WERI-Rb-1 (cell line): Measurements from ENCODE around the gene ZNF346.

Source experiments
- DNase-seq: peaks from one replicate; pipeline ENCODE4 v3.0.0-alpha.2; 2020
- H3K27ac ChIP-seq: fragments of 250-450 bp; sonication (Bioruptor Pico); 2 replicates; pipeline ENCODE4 v1.5.1; 2020; ENCODE audit warnings: mild to moderate bottlenecking, moderate library complexity
- H3K27me3 ChIP-seq: fragments of 250-450 bp; sonication (Bioruptor Pico); 2 replicates; pipeline ENCODE4 v1.5.1; 2021; ENCODE audit warnings: mild to moderate bottlenecking, low read depth, moderate library complexity; ENCODE audit not compliant: insufficient read depth, severe bottlenecking
- H3K36me3 ChIP-seq: fragments of 250-450 bp; sonication (Bioruptor Pico); 2 replicates; pipeline ENCODE4 v1.5.1; 2020; ENCODE audit warnings: mild to moderate bottlenecking, moderate library complexity
- H3K4me3 ChIP-seq: 2 replicates; pipeline ENCODE4 v1.5.1; 2011; ENCODE audit warnings: low read depth, mild to moderate bottlenecking, control low read depth, low read length
- H3K9me3 ChIP-seq: fragments of 250-450 bp; sonication (Bioruptor Pico); 2 replicates; pipeline ENCODE4 v1.5.1; 2021; ENCODE audit warnings: mild to moderate bottlenecking, moderate library complexity; ENCODE audit not compliant: severe bottlenecking
- CTCF ChIP-seq: IDR thresholded peaks from 2 replicates; pipeline ENCODE4 v1.5.1; 2011; ENCODE audit warnings: low read depth, mild to moderate bottlenecking, control low read depth, inconsistent platforms, low read length

The ZNF346 gene

GRCh38 chr5:177079606-177080005, 57.1 kb downstream of the ZNF346 start:
- Histone ChIP-seq H3K36me3 (no peaks in the 10 kb centered on the region), H3K27me3 (no peaks in the 10 kb centered on the region), H3K4me3 (no peak overlapping the region), H3K27ac (no peak overlapping the region), H3K9me3 (no peaks in the 10 kb centered on the region)
- DNase-seq, result no peak
- no peak for TF ChIP-seq CTCF

GRCh38 chr5:177080265-177080664, 57.8 kb downstream of the ZNF346 start:
- Histone ChIP-seq H3K27me3 (no peaks in the 10 kb centered on the region), H3K9me3 (no peaks in the 10 kb centered on the region), H3K27ac (no peak overlapping the region), H3K4me3 (no peak overlapping the region), H3K36me3 (no peaks in the 10 kb centered on the region)
- TF ChIP-seq CTCF, result no peak
- DNase-seq, result no peak

- no peaks in the 10 kb centered on the region for H3K36me3 ChIP-seq
- H3K4me3 ChIP-seq, result no peak overlapping the region
- H3K27ac ChIP-seq, result no peak overlapping the region
- TF ChIP-seq CTCF, result no peak
- no peaks in the 10 kb centered on the region for H3K27me3 ChIP-seq
- no peak for DNase-seq
- H3K9me3 ChIP-seq, result no peaks in the 10 kb centered on the region
These were observed 59.4 kb downstream of the ZNF346 start for GRCh38 chr5:177081859-177082258.

- H3K9me3 ChIP-seq, result no peaks in the 10 kb centered on the region
- no peak for TF ChIP-seq CTCF
- no peak overlapping the region; the same call in 1 of the 2 replicates for H3K27ac ChIP-seq
- no peaks in the 10 kb centered on the region for H3K36me3 ChIP-seq
- peak; percentile 28 for DNase-seq
- H3K4me3 ChIP-seq, result no peak overlapping the region
- no peaks in the 10 kb centered on the region for H3K27me3 ChIP-seq
These were observed 60.9 kb downstream of the ZNF346 start for GRCh38 chr5:177083357-177083756.

GRCh38 chr5:177084175-177084574, 61.7 kb downstream of the ZNF346 start:
- Histone ChIP-seq H3K9me3 (no peaks in the 10 kb centered on the region), H3K27me3 (no peaks in the 10 kb centered on the region), H3K4me3 (no peak overlapping the region), H3K36me3 (no peaks in the 10 kb centered on the region), H3K27ac (no peak overlapping the region)
- no peak for DNase-seq
- TF ChIP-seq CTCF, result no peak

GRCh38 chr5:177085985-177086653, 63.6 kb downstream of the ZNF346 start:
- H3K4me3 ChIP-seq, result no peak overlapping the region
- H3K36me3 ChIP-seq, result no peaks in the 10 kb centered on the region
- no peak for DNase-seq
- H3K9me3 ChIP-seq, result no peaks in the 10 kb centered on the region
- TF ChIP-seq CTCF, result no peak
- no peak overlapping the region for H3K27ac ChIP-seq
- no peaks in the 10 kb centered on the region for H3K27me3 ChIP-seq
